ENCODE results near the gene EFCAB8. TPM values are rescaled to one million over a fixed set of nuclear protein-coding genes. Genes with fewer than 3 reads are reported as not detected.
"Not testable (repeated sequence)": the region's sequence is repeated elsewhere in the genome, so short reads cannot be mapped to it uniquely, and the experiment has no call there.

EFCAB8 gene
- total RNA-seq, 2 experiments from 2014 or later = 0.94 to 1.2 TPM

DNA sequence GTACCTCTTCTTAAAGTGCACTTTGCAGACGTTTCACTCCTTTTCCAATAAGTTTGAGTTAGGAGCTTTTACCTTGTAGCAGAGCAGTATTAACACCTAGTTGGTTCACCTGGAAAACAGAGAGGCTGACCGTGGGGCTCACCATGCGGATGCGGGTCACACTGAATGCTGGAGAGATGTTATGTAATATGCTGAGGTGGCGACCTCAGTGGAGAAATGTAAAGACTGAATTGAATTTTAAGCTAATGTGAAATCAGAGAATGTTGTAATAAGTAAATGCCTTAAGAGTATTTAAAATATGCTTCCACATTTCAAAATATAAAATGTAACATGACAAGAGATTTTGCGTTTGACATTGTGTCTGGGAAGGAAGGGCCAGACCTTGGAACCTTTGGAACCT is 9.9 kb upstream of the EFCAB8 start:
- H3K27ac Mint-ChIP-seq = no peak overlapping the region
- H3K4me3 Mint-ChIP-seq = no peak overlapping the region
- CTCF ChIA-PET = interaction anchor here (1.3 kb wide), 1 partner anchor 71 kb away, joined by 4 read pairs; no protein-coding TSS in a partner anchor
- POLR2A ChIA-PET = no interaction called here
- H3K9me3 Mint-ChIP-seq = no peaks in the 10 kb centered on the region
- H3K4me1 Mint-ChIP-seq = peaks cover 8% of the 10 kb centered on the region
- H3K27me3 Mint-ChIP-seq = no peaks in the 10 kb centered on the region
- DNase-seq = no peak
- peaks cover 73% of the 10 kb centered on the region for H3K36me3 Mint-ChIP-seq (ENCODE audit: low read depth)

DNA sequence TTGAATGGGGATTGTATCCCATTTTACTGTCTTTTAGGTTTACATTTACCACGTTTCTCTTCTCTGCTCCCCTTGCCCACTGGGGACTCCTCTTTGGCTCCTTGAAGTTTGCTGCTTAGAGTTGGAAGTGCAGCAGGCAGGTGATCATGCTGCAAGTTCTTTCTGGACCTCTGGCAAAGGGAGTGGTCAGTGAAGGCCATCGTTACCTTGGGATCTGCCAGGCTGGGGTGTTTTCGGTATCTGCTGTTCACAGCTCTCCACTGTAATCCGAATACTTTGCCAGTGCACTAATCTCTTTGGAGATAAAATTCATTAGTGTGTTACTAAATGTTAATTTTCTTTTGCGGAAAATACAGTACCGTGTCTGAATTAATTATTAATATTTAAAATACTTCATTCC is 9.1 kb upstream of the EFCAB8 start:
- Mint-ChIP-seq H3K36me3 (ENCODE audit: low read depth) (peaks cover 69% of the 10 kb centered on the region), H3K4me3 (no peak overlapping the region), H3K4me1 (peaks cover 5% of the 10 kb centered on the region), H3K9me3 (no peaks in the 10 kb centered on the region), H3K27ac (peak overlapping the region; percentile 57), H3K27me3 (no peaks in the 10 kb centered on the region)
- ChIA-PET POLR2A (no interaction called here), CTCF (interaction anchor here (1.3 kb wide), 1 partner anchor 71 kb away, joined by 4 read pairs; no protein-coding TSS in a partner anchor)
- no peak for DNase-seq

DNA sequence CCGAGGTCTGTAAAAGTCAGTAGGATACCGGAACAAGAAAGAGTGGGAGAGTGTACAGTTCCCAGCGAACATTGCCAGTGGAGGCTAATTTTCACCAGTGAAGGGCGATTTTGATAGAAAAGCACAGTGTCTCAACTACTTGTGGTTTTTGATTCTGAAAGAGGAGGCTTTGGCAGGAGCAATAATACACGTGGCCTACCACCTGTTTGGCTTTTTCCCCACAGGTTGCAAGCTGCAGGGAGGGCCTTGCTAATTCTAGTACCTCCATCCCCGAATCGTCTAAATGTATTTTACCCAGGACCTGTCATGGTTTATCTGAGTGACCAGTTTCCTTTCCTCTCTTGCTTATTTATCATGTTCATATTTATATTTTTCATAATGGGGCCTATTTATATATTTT is 3.3 kb upstream of the EFCAB8 start:
- Mint-ChIP-seq H3K36me3 (ENCODE audit: low read depth) (peaks cover 40% of the 10 kb centered on the region), H3K9me3 (no peaks in the 10 kb centered on the region), H3K4me1 (peaks cover 18% of the 10 kb centered on the region), H3K4me3 (no peak overlapping the region), H3K27ac (no peak overlapping the region), H3K27me3 (no peaks in the 10 kb centered on the region)
- no peak for DNase-seq
- POLR2A ChIA-PET = no interaction called here
- CTCF ChIA-PET = interaction anchor here (0.7 to 1.2 kb wide), 2 partner anchors 18 to 47 kb away, joined by 3 to 4 read pairs; no protein-coding TSS in a partner anchor

DNA sequence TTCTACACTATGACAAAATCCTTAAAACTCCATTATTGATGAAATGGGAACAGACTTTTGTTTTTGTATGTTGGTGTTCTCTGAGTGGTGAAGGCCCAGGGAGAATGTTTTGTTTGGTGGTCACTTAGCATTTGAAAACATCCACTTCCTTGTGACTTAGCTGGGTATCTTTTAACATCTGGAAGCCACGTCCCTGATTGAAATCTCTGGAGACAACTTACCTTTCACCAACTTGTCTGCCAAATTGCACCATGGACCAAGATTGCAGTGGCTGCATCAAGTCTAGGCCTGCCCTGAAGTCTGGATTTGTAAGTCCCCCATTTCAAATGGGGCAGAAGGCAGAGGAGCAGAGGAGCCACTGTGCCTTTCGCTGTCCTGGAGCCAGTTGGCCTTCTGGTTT is 534 bp upstream of the EFCAB8 start:
- H3K27ac Mint-ChIP-seq = no peak overlapping the region
- H3K4me1 Mint-ChIP-seq = peaks cover 18% of the 10 kb centered on the region
- ChIA-PET CTCF (no interaction called here), POLR2A (no interaction called here)
- no peaks in the 10 kb centered on the region for H3K9me3 Mint-ChIP-seq
- H3K27me3 Mint-ChIP-seq = no peaks in the 10 kb centered on the region
- DNase-seq = no peak
- H3K4me3 Mint-ChIP-seq = no peak overlapping the region
- peaks cover 19% of the 10 kb centered on the region for H3K36me3 Mint-ChIP-seq (ENCODE audit: low read depth)

DNA sequence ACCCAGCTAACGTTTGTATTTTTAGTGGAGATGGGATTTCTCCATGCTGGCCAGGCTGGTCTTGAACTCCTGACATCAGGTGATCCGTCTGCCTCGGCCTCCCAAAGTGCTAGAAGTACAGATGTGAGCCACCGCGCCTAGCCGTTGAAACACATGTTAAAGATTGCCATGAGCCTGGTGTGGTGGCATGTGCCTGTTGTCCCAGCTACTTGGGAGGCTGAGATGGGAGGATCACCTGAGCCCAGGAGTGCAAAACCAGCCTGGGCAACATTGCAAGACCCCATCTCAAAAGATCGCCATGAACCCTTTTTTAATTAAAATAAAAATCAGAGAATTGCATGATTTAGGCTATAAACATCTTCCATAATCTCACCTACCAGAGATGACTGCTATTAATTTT is 2.7 kb downstream of the EFCAB8 start:
- Mint-ChIP-seq H3K4me3 (no peak overlapping the region), H3K27ac (no peak overlapping the region), H3K9me3 (no peaks in the 10 kb centered on the region), H3K4me1 (peaks cover 6% of the 10 kb centered on the region), H3K36me3 (ENCODE audit: low read depth) (peaks cover 6% of the 10 kb centered on the region), H3K27me3 (no peaks in the 10 kb centered on the region)
- no peak for DNase-seq
- POLR2A ChIA-PET = no interaction called here
- CTCF ChIA-PET = interaction anchor here (0.6 kb wide), 1 partner anchor 1427 kb away, joined by 3 read pairs; no protein-coding TSS in a partner anchor

DNA sequence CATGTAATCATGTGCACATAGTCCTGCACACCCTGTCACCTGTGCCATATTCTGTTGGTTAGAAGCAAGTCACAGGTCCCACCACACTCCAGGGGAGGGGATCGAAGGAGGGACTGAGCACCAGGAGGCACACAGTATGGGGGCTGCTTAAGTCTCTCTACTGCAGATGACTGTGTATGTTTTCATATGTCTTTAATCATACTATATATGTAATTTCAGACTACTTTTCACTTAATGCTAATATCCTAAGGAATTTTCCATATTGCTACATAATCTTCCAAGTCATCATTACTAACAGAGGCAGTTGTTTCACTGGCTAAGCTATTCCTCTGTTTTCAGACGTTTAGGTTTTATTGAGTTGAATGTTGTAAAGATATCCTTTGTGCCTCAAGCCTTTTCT is 10.8 kb downstream of the EFCAB8 start:
- ChIA-PET POLR2A (no interaction called here), CTCF (no interaction called here)
- no peaks in the 10 kb centered on the region for H3K36me3 Mint-ChIP-seq (ENCODE audit: low read depth)
- H3K4me3 Mint-ChIP-seq = no peak overlapping the region
- no peaks in the 10 kb centered on the region for H3K27me3 Mint-ChIP-seq
- H3K27ac Mint-ChIP-seq = no peak overlapping the region
- DNase-seq = no peak
- no peaks in the 10 kb centered on the region for H3K4me1 Mint-ChIP-seq
- no peaks in the 10 kb centered on the region for H3K9me3 Mint-ChIP-seq

- H3K36me3 Mint-ChIP-seq (ENCODE audit: low read depth); POLR2A ChIA-PET; H3K27me3 Mint-ChIP-seq; H3K27ac Mint-ChIP-seq; DNase-seq; H3K4me3 Mint-ChIP-seq; H3K9me3 Mint-ChIP-seq; CTCF ChIA-PET; H3K4me1 Mint-ChIP-seq: not testable (repeated sequence)
These were observed 11.8 kb downstream of the EFCAB8 start for GRCh38 chr20:32870526-32870925.

GRCh38 chr20:32870985-32871384 is 12.3 kb downstream of the EFCAB8 start:
- ChIA-PET CTCF (no interaction called here), POLR2A (no interaction called here)
- Mint-ChIP-seq H3K27ac (no peak overlapping the region), H3K4me1 (no peaks in the 10 kb centered on the region), H3K4me3 (no peak overlapping the region), H3K9me3 (no peaks in the 10 kb centered on the region), H3K36me3 (ENCODE audit: low read depth) (no peaks in the 10 kb centered on the region), H3K27me3 (no peaks in the 10 kb centered on the region)
- no peak for DNase-seq

GRCh38 chr20:32871627-32872160 is 13.0 kb downstream of the EFCAB8 start:
- H3K9me3 Mint-ChIP-seq = no peaks in the 10 kb centered on the region
- no peaks in the 10 kb centered on the region for H3K4me1 Mint-ChIP-seq
- CTCF ChIA-PET = interaction anchor here (0.6 kb wide), 1 partner anchor 19 kb away, joined by 4 read pairs; no protein-coding TSS in a partner anchor
- H3K36me3 Mint-ChIP-seq (ENCODE audit: low read depth) = no peaks in the 10 kb centered on the region
- no peak for DNase-seq
- no peak overlapping the region for H3K27ac Mint-ChIP-seq
- POLR2A ChIA-PET = no interaction called here
- H3K4me3 Mint-ChIP-seq = no peak overlapping the region
- no peaks in the 10 kb centered on the region for H3K27me3 Mint-ChIP-seq

DNA sequence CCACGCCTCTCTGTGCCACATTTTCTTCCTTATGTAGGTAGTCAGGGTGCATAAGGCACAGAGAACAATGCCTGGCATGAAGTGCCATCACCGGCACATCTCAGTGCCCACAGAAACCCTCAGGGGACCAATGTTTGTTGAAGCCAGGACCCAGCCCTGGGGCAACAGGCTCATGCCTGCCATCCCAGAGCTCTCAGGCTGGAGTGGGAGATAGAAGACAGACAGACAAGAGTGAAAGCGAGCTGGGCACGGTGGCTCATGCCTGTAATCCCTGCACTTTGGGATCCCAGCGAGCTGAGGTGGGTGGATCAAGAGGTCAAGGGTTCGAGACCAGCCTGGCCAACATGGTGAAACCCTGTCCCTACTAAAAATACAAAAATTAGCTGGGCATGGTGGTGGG is 13.5 kb downstream of the EFCAB8 start:
- Mint-ChIP-seq H3K36me3 (ENCODE audit: low read depth) (no peaks in the 10 kb centered on the region), H3K27me3 (no peaks in the 10 kb centered on the region), H3K27ac (no peak overlapping the region), H3K9me3 (no peaks in the 10 kb centered on the region), H3K4me3 (no peak overlapping the region), H3K4me1 (no peaks in the 10 kb centered on the region)
- ChIA-PET POLR2A (no interaction called here), CTCF (interaction anchor here (0.6 kb wide), 1 partner anchor 19 kb away, joined by 4 read pairs; no protein-coding TSS in a partner anchor)
- DNase-seq = no peak

- H3K27me3 Mint-ChIP-seq = no peaks in the 10 kb centered on the region
- ChIA-PET CTCF (interaction anchor here (1.6 kb wide), 1 partner anchor 10 kb away, joined by 4 read pairs; no protein-coding TSS in a partner anchor), POLR2A (no interaction called here)
- no peak overlapping the region for H3K4me3 Mint-ChIP-seq
- DNase-seq = no peak
- no peaks in the 10 kb centered on the region for H3K9me3 Mint-ChIP-seq
- H3K36me3 Mint-ChIP-seq (ENCODE audit: low read depth) = no peaks in the 10 kb centered on the region
- H3K27ac Mint-ChIP-seq = no peak overlapping the region
- no peaks in the 10 kb centered on the region for H3K4me1 Mint-ChIP-seq
These were observed 16.9 kb downstream of the EFCAB8 start for GRCh38 chr20:32875673-32876072.

- no peak overlapping the region for H3K27ac Mint-ChIP-seq
- no peaks in the 10 kb centered on the region for H3K9me3 Mint-ChIP-seq
- H3K4me1 Mint-ChIP-seq = no peaks in the 10 kb centered on the region
- H3K36me3 Mint-ChIP-seq (ENCODE audit: low read depth) = no peaks in the 10 kb centered on the region
- no peaks in the 10 kb centered on the region for H3K27me3 Mint-ChIP-seq
- no peak overlapping the region for H3K4me3 Mint-ChIP-seq
- POLR2A ChIA-PET = no interaction called here
- DNase-seq = no peak
- CTCF ChIA-PET = no interaction called here
These were observed 18.8 kb downstream of the EFCAB8 start for GRCh38 chr20:32877507-32877906.

GRCh38 chr20:32878820-32879219 is 20.1 kb downstream of the EFCAB8 start:
- DNase-seq = no peak
- H3K4me3 Mint-ChIP-seq = no peak overlapping the region
- H3K27ac Mint-ChIP-seq = no peak overlapping the region
- H3K4me1 Mint-ChIP-seq = no peaks in the 10 kb centered on the region
- H3K36me3 Mint-ChIP-seq (ENCODE audit: low read depth) = no peaks in the 10 kb centered on the region
- no peaks in the 10 kb centered on the region for H3K27me3 Mint-ChIP-seq
- no peaks in the 10 kb centered on the region for H3K9me3 Mint-ChIP-seq
- POLR2A ChIA-PET = no interaction called here
- CTCF ChIA-PET = no interaction called here

GRCh38 chr20:32879538-32879937 is 20.8 kb downstream of the EFCAB8 start:
- CTCF ChIA-PET = interaction anchor here (2.2 kb wide), 1 partner anchor 15 kb away, joined by 6 read pairs; no protein-coding TSS in a partner anchor

More at GRCh38 chr20:32879538-32879937, 20.8 kb downstream of the EFCAB8 start:
- no peak overlapping the region for H3K27ac Mint-ChIP-seq
- POLR2A ChIA-PET = no interaction called here
- no peaks in the 10 kb centered on the region for H3K36me3 Mint-ChIP-seq (ENCODE audit: low read depth)
- no peaks in the 10 kb centered on the region for H3K27me3 Mint-ChIP-seq
- no peak overlapping the region for H3K4me3 Mint-ChIP-seq
- H3K4me1 Mint-ChIP-seq = no peaks in the 10 kb centered on the region
- no peak for DNase-seq
- no peaks in the 10 kb centered on the region for H3K9me3 Mint-ChIP-seq

All from activated CD4-positive, alpha-beta T cell treated with anti-CD3 and anti-CD28 coated beads, Interleukin-2, amount 10 ng/mL, durations not matched to agents 7 days and 5 days (primary cell).